ENCODE measurements around the gene TUBG1.

GRCh38 chr17:42598905-42599304, 10.6 kb upstream of the TUBG1 start:
- TF ChIP-seq CTCF (IDR thresholded peaks at IDR 0.05) (no peak), POLR2A (IDR thresholded peaks at IDR 0.05) (no peak), EP300 (IDR thresholded peaks at IDR 0.05) (no peak)
